NCI-H2196 treated with DMSO at 0.1 percent for 48 hours (cell line): ENCODE results near the gene KCTD13.
"Not testable (repeated sequence)": the region's sequence is repeated elsewhere in the genome, so short reads cannot be mapped to it uniquely, and the experiment has no call there.

ENCODE experiments used
- DNase-seq: peaks from one replicate; lab custom pipeline; 2025; ENCODE audit not compliant: unreplicated experiment; lab: John Stamatoyannopoulos, UW

Gene KCTD13

DNA sequence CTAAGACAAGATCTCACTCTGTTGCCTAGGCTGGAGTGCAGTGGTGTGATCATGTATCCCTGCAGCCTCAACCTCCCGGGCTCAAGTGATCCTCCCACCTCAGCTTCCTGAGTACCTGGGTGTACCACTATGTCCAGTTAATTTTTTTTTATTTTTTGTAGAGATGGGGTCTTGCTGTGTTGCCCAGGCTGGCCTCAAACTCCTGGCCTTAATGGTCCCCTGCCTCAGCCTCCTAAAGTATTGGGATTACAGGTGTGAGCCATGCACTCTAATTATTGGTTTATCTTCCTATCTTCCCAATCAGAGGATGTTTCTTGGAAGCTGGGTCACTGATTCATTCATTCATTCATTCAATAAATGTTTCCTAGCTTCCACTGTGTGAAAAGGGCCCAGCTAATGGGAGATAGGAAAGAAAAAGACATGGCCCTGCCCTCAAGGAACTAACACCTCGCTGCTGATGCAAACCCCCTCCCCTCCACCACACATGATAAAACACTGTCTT is 17.3 kb downstream of the KCTD13 start:
- DNase-seq: no peak

DNA sequence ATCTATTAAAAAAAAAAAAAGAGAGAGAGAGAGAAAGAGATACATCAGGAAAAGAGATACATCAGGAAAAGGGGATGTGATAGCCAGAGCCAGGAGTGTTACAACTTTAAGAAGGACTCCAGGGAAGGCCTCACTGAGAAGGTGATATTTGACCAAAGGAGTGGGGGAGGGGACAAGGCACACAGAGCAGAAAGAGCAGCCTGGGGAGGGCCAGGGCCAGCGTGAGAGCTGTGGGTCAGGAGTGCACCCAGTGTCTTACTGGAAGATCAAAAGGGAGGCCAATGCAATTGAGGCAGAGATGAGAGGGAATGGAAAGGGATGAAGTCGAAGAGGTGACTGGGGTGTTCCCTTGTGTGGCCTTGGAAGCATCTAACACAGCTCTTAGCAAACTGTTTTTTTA is 18.1 kb downstream of the KCTD13 start:
- DNase-seq: no peak

DNA sequence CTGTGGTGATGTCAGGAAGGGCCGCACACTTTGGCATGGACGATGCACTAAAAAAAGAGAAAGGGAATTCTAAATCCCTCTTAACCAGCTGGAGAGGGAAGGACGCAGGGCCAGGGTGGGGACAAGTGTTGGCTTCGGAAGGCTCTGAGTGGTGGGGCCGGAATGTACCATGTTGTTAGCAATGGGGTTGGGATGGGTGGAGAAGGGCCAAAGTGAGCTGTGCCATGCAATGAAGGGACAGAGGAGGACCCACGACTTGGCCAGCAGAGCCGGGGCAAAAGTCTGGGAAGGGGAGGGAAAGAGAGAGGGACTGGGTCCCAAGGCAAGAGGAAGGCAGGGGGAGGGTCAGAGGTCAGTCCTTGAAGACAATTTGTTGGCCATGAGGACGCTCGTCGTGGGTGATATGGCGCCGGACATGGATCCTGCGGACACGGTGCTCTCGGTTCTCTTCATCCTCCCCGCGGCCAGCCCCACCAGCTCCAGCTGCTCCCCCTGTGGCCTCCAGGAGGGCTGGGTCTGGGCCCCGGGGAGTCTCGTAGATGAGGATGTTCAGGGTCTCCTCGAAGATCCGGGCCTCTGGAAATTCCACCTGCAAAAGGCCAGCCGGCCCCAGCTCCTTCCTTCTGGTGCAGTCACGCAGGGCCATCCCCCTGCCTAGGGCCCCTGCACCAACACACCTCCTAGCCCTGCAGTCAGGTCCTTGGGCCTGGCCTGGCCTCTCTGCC is 19.3 kb downstream of the KCTD13 start:
- no peak for DNase-seq

DNA sequence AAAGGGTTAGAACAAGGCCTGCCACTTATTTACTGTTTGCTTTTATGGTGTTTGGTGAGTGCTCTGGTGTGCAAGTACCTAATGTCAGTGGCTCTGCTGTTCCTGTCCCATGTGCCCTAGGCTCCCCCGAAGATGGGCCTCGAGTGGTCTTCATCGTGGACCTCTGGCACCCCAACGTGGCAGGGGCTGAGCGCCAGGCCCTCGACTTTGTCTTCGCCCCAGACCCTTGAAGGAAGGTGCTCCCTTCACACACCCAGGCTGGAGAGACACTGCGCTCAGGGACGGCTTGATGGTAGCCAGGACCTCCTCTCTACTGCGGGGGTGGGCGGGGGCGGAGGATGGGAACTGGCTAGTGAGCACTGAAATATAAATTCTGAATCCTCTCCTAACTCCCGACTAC is 20.4 kb downstream of the KCTD13 start:
- no peak for DNase-seq

DNA sequence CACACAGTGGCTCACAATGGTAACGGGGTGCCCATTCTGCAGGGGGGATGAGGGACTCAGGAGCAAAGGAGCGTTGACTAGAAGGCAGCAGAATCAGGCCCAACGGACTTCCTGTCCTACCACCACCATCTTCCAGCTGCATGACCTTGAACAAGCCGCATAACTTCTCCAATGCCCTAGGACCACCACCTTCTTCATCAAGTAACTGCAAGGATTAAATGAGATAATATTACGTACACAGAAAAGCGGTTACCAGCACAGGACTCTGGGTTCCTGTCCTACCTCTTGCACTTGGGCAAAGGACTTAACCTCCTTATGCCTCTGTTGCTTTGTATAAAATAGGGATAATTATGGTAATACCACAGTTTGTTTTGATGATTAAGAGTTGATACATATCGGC is 21.1 kb downstream of the KCTD13 start:
- DNase-seq: no peak

DNA sequence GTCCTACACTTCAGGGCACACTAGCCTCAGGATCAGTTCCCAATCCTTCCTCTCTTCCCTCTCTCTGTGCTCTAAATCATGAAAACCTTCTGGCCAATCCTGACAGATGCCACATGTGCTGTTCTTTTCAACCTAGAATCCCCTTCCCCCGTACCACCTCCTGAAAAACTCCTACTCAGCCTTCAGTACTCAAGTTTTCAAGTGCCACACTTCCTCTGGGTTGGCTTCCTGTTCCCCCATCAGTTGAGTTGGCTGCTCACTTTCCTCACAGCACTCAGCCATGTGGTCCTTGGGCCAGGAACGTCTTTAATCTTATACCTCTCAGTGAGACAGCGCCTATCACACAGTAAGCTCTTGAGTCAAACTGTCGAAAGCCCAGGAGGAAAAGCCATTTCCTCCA is 22.4 kb downstream of the KCTD13 start:
- DNase-seq: no peak

DNA sequence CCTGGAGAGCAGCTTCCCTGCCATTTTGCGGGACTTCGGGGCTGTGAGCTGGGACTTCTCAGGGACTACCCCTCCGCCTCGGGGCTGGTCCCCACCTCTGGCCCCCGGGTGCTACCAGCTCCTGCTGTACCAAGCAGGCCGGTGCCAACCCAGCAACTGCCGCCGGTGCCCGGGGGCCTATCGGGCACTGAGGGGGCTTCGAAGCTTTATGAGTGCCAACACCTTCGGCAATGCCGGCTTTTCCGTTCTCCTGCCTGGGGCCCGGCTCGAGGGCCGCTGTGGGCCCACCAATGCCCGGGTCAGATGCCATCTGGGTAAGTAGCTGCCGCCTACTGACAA is 24.4 kb downstream of the KCTD13 start:
- DNase-seq: no peak

DNA sequence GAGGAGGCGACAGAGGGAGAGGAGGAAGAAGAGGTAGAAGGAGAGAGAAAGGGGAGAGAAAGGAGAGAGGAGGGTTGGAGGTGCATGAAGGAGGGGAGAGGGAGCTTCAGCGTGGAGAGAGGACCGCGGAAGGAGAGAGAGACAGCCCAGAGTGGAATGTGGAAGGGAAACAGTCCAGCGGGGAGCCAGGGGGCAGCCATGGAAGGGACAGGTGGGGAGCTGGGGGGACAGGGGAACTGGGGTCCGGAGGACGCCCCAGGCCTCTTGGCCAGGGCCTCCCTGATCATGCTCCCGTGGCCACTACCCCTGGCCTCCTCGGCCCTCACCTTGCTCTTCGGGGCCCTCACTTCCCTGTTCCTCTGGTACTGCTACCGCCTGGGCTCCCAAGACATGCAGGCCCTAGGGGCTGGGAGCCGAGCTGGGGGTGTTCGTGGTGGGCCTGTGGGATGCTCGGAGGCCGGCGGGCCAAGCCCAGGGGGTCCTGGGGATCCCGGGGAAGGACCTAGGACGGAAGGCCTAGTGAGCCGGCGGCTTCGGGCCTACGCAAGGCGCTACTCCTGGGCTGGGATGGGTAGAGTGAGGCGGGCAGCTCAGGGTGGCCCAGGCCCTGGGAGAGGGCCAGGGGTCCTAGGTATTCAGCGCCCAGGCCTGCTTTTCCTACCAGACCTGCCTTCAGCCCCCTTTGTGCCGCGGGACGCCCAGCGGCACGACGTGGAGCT is 25.0 kb downstream of the KCTD13 start:
- no peak for DNase-seq

DNA sequence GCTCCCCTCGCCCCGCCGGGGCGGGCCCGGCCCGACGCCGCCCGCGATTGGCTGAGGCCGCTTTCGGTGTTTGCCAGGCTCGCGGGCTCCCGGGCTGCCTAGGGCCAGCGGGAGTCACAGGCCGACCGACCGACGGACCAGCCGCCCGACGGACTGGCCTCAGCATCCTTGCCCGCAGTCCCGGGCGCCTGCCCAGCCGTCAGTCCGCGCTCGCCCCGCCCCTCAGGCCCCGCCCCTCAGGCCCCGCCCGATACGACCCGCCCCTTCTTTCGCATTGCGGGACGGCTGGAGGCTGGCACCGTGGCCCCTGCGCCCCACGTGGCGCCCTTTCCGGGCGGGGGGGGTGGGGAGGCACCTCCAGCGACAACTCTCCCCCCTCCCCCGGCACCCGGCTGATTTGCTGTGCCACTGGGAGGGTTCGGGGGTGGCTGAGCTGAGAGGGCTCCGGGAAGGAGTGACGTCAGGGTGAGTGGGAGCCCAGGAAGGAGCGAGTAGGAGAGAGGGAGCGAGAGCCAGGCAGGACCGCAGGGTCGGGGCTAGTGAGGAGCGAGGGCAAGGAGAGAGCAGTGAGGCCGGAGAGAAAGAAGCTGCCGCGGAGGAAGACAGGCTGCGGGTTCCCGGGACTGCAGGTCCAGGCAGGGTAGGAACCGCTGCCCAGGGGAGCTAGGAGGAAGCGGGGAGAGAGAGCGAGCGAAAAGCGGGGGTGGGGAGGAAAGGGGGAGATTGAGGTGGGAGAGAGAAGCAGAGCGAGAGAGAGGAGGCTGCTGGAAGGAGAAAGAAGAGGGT is 25.7 kb downstream of the KCTD13 start, which contains the start of gene ASPHD1:
Gene ASPHD1, plus strand, starts transcription at position 387 of the 786 bp plus-strand sequence. CDS start 484 bp downstream, outside the sequence.
- DNase-seq: peak; percentile 72

DNA sequence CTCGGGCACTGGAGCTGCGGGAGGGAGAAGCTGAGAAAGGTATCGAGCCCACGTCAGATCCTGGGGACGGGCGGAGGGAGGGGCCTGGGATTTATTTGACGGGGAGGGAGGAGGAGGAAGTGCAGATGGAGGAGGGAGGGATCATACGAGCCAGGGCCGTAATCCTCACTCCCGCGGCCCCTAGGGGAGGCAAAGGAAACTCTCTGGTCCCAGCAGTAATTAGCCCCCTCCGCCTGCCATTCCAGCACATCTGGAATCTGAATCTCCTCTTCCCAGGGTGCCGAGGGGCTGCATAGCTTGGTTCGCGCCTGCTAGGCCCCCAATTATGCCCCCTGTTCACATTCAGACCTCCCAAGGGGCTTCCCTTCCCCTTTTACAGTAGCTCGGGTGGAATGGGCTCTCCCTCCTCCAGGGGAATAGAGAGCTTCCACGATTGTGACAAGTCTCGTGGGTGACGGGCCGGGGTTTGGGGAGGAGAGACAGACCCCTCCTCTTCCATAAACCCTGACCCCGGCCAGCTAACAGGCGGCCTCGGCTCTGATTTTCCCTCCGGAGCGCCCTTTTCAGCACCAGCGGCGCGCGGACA is 26.4 kb downstream of the KCTD13 start, which contains the start of gene SEZ6L2:
Gene SEZ6L2, minus strand, starts transcription at position 35 of the 586 bp plus-strand sequence. CDS start 531 bp downstream, outside the sequence.
- DNase-seq: peak; percentile 96

DNA sequence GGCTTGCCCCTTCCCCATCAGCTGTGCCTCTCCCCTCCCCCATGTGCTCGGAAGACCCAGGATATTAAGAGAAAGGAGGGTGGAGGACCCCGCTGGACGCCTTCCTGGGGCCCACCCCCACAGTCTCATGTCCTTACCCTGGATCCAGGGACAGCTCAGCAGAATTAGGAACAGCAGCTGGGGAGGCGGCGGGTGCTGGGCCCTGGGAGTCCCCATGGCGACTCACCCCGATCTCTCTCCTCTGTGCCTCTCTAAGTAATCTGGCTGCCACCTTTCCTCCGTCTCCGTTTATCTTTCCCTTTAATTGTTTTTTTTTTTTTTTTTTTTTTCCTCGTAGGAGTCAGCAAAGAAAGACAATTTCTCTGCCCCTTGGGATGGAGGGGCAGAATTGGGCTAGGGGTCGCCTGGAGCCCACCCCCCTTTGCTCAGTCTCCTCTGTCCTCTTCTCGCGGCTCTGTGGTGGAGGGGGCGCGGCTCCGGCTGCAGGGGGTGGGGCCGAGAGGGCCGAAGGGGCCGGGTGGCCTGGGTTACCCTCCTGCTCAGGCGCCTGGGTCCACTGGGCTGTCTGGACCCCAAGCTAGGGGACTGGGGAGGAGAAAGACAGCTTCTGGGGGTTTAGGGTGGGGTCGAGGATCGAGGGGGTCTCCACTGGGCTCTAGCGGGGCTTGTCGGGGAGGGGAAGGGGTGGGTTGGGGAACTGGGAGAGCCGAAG is 27.1 kb downstream of the KCTD13 start:
- peak; percentile 57 for DNase-seq

DNA sequence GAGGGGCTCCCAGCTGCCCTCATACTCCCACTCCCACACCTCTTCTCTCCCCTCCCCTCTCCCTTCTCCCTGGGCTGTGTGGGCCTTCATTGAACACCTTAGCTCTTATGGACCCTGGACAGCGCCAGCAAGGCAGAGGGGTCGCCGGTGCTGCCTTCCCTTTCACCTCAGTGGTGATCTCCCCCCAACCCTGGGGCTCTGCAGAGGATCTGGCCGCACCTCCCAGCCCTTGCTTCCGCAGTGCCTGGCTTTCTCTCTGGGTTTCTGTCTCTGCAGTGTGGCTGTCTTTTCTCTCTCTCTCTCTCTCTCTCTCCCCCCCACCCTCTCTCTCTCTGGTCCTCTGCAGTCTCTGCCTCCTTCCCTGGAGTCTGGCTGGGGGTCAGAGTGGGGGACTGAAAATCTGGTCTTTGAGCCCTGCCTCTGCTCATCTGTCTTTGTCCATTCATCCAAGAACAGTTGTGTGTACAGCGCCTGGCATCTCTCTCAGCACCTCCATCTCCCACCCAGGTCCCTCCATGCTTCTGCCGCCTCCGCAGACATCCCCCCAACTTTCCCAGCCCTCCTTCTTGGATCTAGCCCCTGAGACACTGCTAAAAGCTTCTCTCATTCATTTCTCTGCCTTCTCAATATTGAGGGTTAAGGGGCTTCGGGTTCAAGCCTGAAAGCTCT is 27.8 kb downstream of the KCTD13 start:
- DNase-seq: no peak

DNA sequence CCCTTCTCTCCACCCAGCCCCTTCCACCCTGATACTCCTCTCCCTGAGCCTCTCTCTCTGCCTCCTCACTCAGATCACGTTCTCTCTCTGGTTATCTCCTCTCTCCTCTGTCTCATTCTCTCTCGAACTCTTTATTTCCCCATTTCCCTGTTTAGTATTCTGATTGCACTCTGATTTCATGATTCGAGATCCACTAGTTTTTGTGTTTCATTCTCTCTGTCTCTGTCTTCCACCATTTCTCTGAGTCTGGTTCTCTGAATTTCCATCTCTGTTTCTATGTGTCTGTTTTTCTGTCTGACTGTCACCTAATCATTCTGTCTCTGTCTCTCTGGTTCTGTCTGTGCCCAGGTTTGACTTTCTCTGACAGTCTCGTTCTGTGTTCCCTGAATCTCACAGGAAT is 28.7 kb downstream of the KCTD13 start:
- DNase-seq: no peak

DNA sequence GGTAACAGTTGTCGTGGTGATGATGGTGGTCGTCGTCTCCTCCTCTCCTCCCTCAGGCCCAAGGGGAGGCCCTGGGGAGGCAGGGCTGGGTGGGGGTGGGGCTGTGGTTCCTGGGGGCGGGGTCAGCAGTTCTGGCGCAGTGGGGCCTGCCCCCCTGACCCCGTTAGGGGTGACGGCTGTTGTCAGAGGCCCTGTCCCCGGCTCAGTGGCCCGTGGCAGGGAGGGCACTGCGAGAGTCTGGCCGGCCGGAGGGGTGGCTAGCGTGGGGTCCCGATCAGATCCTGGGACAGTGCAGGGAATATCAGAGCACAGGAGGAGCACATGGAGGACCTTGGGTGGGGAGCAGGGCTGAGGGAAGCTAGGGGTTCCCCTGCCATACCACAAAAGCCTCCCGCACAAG is 29.2 kb downstream of the KCTD13 start:
- no peak for DNase-seq

DNA sequence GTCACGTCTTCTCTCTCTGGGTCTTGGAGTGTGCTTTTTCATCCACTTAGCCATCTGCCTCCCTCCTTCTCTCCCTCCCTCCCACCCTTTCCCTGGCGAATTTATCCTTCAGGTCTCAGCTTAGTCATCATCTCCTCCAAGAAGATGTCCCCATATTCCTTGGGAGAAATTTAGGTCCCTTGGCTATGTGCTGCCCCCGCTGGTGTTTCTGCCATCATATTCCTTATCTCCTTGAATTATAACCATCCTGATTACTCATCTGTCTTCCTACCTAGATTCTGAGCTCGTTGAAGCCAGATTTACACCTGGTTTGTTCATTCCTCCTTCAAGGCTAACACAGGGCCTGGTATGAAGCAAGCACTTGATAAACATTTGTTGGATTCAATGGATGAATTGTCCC is 31.7 kb downstream of the KCTD13 start:
- no peak for DNase-seq

DNA sequence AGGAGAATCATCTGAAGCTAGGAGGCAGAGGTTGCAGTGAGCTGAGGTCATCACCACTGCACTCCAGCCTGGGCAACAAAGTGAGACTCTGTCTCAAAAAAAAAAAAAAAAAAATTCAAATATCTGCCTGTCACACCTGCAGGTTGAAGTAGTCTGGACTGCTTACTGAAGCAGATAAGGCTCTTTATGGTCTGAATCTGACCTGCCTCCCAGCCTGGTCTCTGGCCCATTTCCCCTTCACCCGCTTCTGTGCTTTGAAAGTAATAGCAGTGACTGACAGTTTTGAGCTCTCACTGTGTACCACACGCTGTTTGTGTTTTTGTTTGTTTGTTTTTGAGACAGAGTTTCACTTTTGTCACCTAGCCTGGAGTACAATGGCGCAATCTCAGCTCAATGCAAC is 32.5 kb downstream of the KCTD13 start:
- DNase-seq: no peak

DNA sequence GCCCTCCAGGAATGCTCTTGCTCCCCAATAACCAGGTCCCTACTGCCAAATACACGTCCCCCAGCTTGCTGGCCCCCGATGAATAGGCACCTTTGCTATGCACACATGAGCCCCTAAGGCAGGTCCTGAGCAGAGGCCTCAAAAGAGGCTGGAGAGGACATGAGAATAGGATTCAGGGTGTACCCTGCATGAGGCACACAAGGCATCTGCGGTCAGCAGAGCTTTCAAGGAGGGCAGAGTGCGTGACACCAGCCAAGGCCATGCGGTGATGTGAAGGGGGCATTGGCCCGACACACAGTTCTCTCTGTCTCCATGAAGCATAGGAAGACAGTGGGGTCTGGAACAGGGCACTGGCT is 33.6 kb downstream of the KCTD13 start:
- DNase-seq: no peak

DNA sequence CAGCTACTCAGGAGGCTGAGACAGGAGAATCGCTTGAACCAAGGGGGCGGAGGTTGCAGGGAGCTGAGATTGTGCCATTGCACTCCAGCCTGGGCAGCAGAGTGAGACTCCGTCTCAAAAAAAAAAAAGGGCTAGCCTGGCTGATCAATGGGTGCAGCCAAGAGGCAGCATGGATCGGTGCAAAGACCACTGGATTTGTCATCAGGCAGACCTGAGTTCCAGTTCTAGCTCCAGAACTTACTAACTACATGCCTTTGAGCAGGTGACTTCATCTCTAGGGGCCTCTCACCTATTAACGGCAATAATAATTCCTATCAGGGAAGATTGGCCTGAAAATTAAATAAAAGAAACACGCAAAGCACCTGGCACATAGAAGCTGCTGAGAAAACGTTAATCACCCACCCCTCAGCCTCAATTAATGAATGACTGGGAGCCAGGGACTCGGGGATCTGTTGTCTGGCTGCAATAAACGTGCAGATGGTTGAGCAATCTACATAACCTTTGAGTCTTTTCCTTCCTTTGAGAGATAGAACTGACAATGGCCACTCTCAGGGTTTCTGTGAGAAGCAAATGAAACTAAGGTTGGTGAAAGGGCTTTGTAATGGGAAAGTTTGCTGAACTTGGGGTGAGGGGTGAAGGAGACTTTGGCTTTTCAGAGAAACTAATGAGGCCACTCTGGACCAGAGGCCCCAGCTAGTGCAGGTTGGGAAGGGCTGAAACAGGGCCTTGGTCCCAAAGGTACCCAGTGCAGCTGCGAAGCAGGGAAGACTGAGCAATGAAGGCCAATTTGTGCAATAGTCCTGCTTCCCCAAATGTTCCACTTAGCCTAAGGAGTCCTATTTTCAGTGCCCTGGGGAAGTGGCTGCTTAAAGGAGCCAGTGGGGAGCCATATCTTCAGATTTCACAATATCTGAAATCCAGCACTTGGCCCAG is 34.2 kb downstream of the KCTD13 start:
- no peak for DNase-seq

DNA sequence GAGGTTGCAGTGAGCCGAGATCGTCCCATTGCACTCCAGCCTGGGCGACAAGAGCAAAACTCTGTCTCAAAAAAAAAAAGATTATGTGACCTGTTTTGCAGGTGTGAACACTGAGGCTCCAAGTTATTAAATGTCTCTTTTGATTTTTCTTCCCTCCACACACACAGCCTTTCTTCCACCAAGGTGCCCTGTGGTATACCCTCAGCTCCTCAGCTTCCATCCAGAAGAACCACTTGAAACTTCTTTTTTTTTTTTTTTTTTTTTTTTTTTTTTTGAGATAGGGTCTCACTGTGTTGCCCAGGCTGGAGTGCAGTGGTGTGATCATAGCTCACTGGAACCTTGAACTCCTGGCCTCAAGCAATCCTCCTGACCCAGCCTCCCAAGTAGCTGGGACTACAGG is 36.7 kb downstream of the KCTD13 start:
- not testable (repeated sequence) for DNase-seq
